Measurements from ENCODE around the gene TCF15.

Gene TCF15

GRCh38 chr20:576156-576555, 34.0 kb downstream of the TCF15 start (continued):
- no peak for TF ChIP-seq TCF4 (CRISPR knock-in tag; IDR thresholded peaks at IDR 0.05; ENCODE audit: borderline replicate concordance)
- no peak for TF ChIP-seq ISL1 (CRISPR knock-in tag; IDR thresholded peaks at IDR 0.05)
- no peak for TF ChIP-seq CSDC2 (CRISPR knock-in tag; IDR thresholded peaks at IDR 0.05)
- TF ChIP-seq ZC3H10 (CRISPR knock-in tag; IDR thresholded peaks at IDR 0.05), result no peak
- no peak for TF ChIP-seq SNAI2 (CRISPR knock-in tag; IDR thresholded peaks at IDR 0.05)

DNA sequence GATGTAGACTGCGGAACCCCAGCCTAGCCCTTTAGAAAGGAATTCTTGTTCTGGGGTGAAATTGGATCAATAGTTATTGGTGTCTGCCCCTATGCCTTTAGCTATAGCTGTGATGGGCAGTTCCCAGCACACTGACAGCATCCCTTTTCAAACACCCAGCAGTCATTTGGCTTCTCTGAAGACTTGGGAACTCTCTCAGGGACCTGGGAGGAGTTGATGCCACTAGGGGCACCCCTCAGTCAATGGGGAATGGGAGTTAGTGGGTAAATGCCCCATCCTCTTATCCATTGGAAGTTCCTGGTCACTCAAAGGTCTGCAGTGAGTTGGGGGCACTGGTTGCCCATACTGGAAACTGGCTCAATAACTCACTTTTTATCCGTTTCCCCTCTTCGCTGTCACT, 34.9 kb downstream of the TCF15 start:
- TF ChIP-seq OSR1 (CRISPR knock-in tag; IDR thresholded peaks at IDR 0.05) (no peak), BACH2 (CRISPR knock-in tag; IDR thresholded peaks at IDR 0.05; ENCODE audit: borderline replicate concordance) (no peak), TCF4 (CRISPR knock-in tag; IDR thresholded peaks at IDR 0.05; ENCODE audit: borderline replicate concordance) (no peak), RARB (CRISPR knock-in tag; IDR thresholded peaks at IDR 0.05) (no peak), GLIS3 (CRISPR knock-in tag; IDR thresholded peaks at IDR 0.05) (no peak), ZNF565 (CRISPR knock-in tag; conservative IDR thresholded peaks at IDR 0.05; ENCODE audit: low read depth) (no peak), ZNF70 (CRISPR knock-in tag; IDR thresholded peaks at IDR 0.05) (no peak), ZFP3 (CRISPR knock-in tag; IDR thresholded peaks at IDR 0.05) (no peak), CSDC2 (CRISPR knock-in tag; IDR thresholded peaks at IDR 0.05) (no peak), SNAI2 (CRISPR knock-in tag; IDR thresholded peaks at IDR 0.05) (no peak), TOX (CRISPR knock-in tag; IDR thresholded peaks at IDR 0.05; ENCODE audit: borderline replicate concordance) (no peak), ARNTL (CRISPR knock-in tag; IDR thresholded peaks at IDR 0.05; ENCODE audit: borderline replicate concordance, low read depth) (no peak), ISL1 (CRISPR knock-in tag; IDR thresholded peaks at IDR 0.05) (no peak), PPARA (CRISPR knock-in tag; IDR thresholded peaks at IDR 0.05; ENCODE audit: borderline replicate concordance) (no peak)
- TF ChIP-seq, protein P1, sequence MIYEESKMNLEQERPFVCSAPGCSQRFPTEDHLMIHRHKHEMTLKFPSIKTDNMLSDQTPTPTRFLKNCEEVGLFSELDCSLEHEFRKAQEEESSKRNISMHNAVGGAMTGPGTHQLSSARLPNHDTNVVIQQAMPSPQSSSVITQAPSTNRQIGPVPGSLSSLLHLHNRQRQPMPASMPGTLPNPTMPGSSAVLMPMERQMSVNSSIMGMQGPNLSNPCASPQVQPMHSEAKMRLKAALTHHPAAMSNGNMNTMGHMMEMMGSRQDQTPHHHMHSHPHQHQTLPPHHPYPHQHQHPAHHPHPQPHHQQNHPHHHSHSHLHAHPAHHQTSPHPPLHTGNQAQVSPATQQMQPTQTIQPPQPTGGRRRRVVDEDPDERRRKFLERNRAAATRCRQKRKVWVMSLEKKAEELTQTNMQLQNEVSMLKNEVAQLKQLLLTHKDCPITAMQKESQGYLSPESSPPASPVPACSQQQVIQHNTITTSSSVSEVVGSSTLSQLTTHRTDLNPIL (CRISPR knock-in tag; IDR thresholded peaks at IDR 0.05; ENCODE audit: low read depth), result no peak
- no peak for ATAC-seq

GRCh38 chr20:574297-574942, 35.7 kb downstream of the TCF15 start:
- no peak for TF ChIP-seq RARB (CRISPR knock-in tag; IDR thresholded peaks at IDR 0.05)
- TF ChIP-seq, protein P2, sequence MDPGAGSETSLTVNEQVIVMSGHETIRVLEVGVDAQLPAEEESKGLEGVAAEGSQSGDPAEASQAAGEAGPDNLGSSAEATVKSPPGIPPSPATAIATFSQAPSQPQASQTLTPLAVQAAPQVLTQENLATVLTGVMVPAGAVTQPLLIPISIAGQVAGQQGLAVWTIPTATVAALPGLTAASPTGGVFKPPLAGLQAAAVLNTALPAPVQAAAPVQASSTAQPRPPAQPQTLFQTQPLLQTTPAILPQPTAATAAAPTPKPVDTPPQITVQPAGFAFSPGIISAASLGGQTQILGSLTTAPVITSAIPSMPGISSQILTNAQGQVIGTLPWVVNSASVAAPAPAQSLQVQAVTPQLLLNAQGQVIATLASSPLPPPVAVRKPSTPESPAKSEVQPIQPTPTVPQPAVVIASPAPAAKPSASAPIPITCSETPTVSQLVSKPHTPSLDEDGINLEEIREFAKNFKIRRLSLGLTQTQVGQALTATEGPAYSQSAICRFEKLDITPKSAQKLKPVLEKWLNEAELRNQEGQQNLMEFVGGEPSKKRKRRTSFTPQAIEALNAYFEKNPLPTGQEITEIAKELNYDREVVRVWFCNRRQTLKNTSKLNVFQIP (CRISPR knock-in tag; IDR thresholded peaks at IDR 0.05; ENCODE audit: borderline replicate concordance, low read depth), result no peak
- ATAC-seq, result no peak

- TF ChIP-seq BACH2 (CRISPR knock-in tag; IDR thresholded peaks at IDR 0.05; ENCODE audit: borderline replicate concordance), result no peak
- TF ChIP-seq, protein P3, sequence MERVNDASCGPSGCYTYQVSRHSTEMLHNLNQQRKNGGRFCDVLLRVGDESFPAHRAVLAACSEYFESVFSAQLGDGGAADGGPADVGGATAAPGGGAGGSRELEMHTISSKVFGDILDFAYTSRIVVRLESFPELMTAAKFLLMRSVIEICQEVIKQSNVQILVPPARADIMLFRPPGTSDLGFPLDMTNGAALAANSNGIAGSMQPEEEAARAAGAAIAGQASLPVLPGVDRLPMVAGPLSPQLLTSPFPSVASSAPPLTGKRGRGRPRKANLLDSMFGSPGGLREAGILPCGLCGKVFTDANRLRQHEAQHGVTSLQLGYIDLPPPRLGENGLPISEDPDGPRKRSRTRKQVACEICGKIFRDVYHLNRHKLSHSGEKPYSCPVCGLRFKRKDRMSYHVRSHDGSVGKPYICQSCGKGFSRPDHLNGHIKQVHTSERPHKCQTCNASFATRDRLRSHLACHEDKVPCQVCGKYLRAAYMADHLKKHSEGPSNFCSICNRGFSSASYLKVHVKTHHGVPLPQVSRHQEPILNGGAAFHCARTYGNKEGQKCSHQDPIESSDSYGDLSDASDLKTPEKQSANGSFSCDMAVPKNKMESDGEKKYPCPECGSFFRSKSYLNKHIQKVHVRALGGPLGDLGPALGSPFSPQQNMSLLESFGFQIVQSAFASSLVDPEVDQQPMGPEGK (CRISPR knock-in tag; IDR thresholded peaks at IDR 0.05; ENCODE audit: borderline replicate concordance), result no peak
- no peak for TF ChIP-seq RARB (CRISPR knock-in tag; IDR thresholded peaks at IDR 0.05)
- TF ChIP-seq, protein P1 (CRISPR knock-in tag; IDR thresholded peaks at IDR 0.05; ENCODE audit: low read depth), result no peak
- TF ChIP-seq TSHZ2 (CRISPR knock-in tag; IDR thresholded peaks at IDR 0.05), result no peak
- no peak for TF ChIP-seq ESRRG (CRISPR knock-in tag; IDR thresholded peaks at IDR 0.05)
- TF ChIP-seq ZNF565 (CRISPR knock-in tag; conservative IDR thresholded peaks at IDR 0.05; ENCODE audit: low read depth), result no peak
- ATAC-seq, result no peak
Measured at GRCh38 chr20:573414-574296, 36.5 kb downstream of the TCF15 start.

All from SK-N-SH treated with all-trans-retinoic acid at 6 μM for 48 hours (cell line).